CD4-positive, alpha-beta T cell treated with Interleukin-15 for 1 hour (primary cell): ENCODE results near the gene SRGAP2.
A peak's percentile ranks its signal among the peaks of the same experiment; 100 is the strongest.
"Not testable (repeated sequence)": the region's sequence is repeated elsewhere in the genome, so short reads cannot be mapped to it uniquely, and the experiment has no call there.

Experiments
- DNase-seq: peaks from one replicate; pipeline ENCODE4 v3.0.0-alpha.2; 2020

Gene SRGAP2

GRCh38 chr1:206203364-206204158 lies at the start of gene SRGAP2:
SRGAP2 (plus strand) TSS chr1:206203541; CDS start chr1:206205971, 2,430 bp downstream.
- DNase-seq, result peak; percentile 58

DNA sequence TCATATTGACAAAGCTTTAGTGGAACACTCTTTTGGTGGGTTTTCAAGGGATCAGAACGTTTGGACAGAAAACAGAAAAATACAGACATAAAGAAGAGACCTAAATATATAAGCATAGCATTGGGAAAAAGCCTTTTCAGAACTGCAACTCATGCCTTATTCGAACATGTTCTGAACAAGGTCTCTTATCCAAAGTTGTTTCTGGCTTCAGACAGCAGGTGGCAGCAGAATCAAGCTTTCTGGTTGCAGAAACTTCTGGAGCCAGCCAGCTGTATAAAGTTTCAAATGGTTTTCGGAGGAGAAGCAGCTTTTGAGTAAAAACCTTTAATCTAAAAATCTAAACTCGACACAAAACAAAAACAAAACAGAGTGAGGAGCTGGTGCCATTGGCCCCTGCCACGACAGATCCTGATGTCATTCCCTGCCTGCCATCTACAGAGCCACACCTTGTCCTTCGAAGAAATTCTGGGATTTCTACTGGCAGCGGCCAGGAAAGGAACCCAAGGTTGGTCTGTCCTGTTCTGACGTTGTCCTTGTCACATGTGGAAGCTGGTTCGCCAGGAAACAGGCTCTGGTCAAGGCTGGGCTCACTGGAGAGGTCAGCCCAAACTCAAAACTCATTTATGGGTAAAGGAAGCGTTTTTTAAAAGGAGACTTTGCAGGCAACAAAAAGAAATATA lies 35.9 kb upstream of the SRGAP2 start:
- DNase-seq, result not testable (repeated sequence)

DNA sequence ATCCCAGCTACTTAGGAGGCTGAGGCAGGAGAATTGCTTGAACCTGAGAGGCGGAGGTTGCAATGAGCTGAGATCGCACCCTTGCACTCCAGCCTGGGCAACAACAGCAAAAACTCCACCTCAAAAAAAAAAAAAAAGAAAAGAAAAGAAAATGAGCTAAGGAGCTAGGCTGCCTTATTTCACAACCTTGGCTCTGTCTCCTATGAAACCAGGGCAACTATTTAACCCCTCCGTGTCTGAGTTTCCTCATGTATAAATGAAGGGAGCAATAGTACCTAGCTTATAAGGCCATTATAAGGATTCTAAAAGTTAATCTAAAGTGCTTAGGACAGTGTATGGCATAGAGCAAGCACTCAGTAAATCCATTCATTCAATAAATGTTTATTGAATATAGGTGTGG lies 33.5 kb upstream of the SRGAP2 start:
- not testable (repeated sequence) for DNase-seq

DNA sequence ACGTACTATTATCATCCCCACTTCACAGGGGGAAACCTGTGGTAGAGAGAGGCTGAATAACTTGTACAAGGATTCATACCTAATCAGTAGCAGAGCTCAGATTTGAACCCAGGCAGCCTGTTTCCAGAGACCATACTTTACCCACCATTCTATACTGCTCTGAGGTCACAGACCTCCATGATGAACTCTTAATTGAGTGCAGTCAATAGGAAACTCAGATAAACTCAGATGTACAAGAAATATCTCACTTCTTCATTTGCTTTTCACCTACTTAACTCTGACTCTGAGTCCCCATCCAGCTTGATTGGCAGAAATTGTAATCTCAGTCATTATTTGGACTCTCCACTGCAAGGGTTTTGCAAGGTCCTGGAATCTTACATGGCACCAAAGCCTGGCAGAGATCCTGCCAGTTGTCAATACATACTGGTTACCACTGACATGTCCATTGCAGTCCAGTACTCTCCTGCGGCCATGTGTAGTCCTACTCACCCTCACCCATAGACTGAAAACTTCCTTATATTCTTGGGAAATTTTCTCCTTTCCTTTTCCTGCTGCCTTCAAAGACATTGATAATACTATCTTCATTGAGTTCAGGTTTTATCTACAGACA lies 30.1 kb upstream of the SRGAP2 start:
- DNase-seq, result not testable (repeated sequence)

- not testable (repeated sequence) for DNase-seq
Measured at GRCh38 chr1:206174182-206174868, 29.0 kb upstream of the SRGAP2 start.

GRCh38 chr1:206175459-206176113 lies 27.8 kb upstream of the SRGAP2 start:
- DNase-seq, result not testable (repeated sequence)

GRCh38 chr1:206176114-206176502 lies 27.2 kb upstream of the SRGAP2 start:
- not testable (repeated sequence) for DNase-seq

DNA sequence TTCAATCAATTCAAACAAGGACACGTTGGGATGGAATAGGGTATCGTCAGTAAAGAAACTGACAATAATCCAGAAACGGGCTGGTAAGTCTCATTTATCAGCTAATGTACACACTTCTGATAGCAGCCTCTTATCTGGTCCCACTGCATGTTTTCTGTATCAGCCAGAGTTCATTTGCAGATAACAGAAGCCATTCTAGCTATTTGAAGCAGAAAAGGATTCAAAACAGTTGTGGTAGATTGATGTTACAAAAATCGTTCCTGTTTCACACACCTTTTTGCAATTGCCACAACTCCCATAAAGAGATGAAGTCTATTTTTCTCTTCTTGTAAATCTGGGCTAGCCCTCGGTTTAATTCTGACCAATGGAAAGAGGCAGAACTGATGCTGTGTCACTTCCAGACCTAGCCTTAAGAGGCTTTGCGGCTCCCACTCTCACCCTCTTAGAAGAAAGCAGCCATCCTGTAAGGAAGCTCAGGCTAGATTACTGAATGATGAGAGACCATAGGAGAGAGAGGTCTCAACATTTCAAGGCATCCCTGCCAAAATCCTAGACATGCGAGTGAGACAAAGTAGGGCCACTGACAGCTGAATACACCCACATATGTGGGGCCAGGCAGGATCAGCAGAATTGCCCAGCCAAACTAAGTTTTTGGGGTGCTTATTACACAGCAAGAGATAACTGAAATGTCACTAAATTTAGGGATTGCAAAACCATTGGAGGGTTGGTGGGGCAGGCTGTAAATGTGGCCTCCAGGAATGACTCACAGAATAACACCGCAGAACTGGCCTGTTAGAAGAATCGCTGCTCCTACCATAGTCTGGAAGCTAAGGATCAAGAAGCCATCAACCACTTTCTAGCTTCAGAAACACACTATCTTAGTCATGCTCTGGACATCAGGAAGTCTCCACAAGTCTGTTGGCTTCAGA lies 25.0 kb upstream of the SRGAP2 start:
- peak; percentile 17 for DNase-seq

GRCh38 chr1:206179666-206180065 lies 23.7 kb upstream of the SRGAP2 start:
- not testable (repeated sequence) for DNase-seq

DNA sequence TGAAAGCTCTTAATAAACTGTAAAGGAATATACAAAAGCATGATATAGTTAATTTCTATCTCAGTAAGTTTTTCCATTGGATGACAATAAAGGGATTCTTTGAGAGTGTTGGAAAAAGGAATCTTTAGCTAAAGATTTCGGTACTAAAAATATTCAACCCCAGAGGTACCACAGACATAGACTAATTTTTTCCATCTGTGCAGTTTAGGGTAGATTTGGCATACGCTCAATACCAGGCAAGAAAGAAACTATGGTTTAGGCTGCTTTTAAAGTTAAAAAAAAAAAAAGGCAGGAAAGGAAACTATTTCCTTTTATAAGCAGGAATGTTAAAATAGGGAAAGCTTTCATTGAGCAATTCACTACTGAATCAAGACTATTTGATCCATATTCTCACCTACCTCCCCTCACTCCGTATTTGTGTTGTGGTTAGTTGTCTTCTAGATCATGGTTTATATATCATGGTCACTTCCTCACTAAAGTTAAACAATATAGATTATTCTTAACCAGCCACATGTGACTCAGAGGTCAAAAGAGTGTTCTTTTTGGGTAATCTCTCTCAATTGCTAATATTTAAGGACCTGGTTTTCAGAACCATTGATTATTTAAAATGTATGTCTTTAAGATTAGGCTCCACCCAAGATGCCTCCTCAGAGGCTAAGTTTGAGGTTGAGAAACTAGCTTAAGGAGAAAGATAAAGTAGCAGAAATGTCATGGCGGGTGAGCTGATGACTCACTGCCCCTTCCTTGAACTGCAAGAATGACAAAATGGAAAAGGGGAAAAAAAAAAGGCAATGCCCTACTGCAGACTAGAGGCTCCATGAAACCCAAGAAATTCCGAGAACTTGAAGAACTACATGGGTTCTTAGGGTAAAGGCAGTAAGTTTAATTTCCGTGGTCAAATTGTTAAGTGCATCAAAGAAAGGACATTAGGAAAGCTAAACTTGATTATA lies 20.7 kb upstream of the SRGAP2 start:
- not testable (repeated sequence) for DNase-seq

DNA sequence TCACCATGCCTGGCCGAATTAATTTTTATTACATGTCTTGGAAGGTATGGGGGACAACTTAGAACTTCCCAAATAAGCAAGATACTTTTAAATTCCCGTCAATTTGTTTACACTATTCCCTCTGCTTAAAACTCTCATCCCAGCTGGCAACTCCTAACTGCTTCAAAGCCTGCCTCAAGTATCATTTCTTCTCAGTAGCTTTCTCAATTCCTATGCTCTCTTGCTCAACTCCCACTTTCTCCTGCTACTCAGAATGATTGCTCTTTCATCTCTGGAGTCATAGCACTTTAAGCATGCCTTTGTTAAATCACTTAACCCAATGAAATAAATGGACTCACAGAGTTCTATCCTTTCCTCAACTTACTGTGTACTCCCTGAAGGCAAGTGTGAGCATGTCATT lies 19.6 kb upstream of the SRGAP2 start:
- DNase-seq, result not testable (repeated sequence)

DNA sequence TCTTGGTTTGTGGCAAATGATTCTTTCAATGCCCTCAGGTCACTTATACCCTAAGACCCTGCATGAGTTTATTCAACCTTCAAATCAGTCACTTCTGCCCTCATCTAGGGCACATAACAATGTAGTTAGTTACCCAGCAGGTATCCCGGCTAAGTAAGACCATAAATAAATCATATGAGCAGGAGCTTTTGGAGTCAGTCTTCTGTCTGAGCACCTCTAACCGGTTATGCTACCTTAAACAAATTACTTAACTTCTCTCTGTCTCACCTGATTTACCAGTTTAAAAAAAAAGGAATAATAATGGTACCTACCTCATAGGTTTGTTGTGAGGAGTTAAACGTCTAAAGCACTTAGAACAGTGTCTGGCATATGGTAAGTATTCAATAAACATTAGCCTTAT lies 17.6 kb upstream of the SRGAP2 start:
- not testable (repeated sequence) for DNase-seq

- DNase-seq, result not testable (repeated sequence)
Measured at GRCh38 chr1:206186826-206187225, 16.5 kb upstream of the SRGAP2 start.

- not testable (repeated sequence) for DNase-seq
Measured at GRCh38 chr1:206195182-206195581, 8.2 kb upstream of the SRGAP2 start.

DNA sequence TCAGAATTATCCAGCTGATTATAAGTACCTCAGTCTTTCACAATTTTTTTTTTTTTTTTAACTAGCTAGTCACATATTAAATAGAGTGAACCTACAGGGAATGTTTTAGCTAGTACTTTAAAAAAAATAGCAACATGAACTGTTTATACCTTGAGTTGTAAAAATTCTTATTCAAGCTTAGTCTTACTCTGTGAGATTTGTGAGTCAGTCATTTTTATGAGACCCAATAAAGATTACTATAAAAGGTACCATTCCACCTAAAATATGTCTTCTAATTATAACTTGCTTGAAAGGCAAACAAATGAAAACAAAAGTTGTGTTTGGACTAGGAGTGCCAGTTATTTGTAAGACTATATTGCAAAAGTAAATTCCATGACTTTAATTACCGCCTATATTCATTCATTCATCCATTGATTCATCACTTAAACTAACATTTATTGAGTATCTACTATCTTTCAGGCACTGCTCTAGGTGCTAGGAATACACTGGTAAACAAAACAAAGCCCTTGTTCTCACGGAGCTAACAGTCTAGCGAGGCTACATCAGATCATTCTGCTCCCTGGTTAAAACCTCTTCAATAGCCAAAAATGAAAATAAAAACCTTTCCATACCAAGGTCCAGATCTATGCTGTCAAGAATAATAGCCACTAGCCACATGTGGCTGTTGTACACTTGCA lies 6.5 kb upstream of the SRGAP2 start:
- not testable (repeated sequence) for DNase-seq

DNA sequence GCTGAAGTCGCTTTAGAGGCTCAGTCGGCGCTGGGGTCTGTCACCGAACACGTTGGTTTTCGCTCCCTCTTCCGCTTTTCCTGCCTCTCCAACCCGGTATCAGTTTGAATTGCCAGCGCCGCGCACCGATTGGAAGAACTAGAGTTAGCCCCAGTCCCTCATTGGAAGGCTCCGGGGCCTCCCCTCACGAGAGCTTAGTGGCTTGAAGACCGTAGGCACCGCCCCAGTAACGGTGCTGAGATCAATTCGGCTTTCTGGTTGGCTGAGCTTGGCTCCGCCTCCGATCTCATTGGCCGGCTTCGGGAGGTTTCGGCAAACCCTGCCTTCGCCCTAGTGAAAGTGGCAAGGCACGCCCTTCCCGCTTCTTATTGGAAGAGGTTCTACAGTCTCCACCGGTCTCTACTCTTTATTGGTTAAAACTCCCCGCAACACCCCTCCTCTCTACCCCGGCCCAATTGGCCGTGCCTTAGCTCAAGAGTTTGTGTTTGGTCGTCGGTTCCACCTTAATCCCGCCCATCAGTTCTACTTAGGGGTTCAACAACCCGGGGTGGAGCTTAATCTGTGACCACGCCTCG lies 465 bp upstream of the SRGAP2 start, which contains the start of gene FAM72A:
Gene FAM72A (minus strand): TSS at position 51 of the 575 bp plus-strand sequence. CDS start 814 bp downstream, outside the sequence.
- DNase-seq, result peak; percentile 100

GRCh38 chr1:206204159-206204511 lies 794 bp downstream of the SRGAP2 start:
- not testable (repeated sequence) for DNase-seq

DNA sequence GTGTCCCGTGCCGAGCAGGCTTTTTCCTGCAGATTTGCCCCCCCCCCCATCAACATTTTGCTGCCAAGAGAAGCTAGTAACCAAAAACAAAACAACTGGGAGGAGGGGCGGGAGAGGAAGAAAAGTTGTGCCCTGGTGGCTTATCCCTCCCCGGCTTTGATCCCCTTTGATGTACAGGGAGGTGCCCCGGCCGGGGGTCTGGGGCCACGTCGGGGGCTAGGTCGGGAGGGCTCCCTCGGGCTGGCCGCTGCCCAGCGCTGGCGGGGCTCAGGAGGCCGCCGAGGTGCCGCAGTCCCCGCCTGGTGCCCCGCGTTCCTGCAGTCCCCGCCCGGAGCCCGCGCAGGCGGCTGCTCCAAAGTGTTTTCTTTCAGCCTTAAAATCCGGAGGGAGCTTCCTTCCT lies 1.5 kb downstream of the SRGAP2 start:
- DNase-seq, result not testable (repeated sequence)

DNA sequence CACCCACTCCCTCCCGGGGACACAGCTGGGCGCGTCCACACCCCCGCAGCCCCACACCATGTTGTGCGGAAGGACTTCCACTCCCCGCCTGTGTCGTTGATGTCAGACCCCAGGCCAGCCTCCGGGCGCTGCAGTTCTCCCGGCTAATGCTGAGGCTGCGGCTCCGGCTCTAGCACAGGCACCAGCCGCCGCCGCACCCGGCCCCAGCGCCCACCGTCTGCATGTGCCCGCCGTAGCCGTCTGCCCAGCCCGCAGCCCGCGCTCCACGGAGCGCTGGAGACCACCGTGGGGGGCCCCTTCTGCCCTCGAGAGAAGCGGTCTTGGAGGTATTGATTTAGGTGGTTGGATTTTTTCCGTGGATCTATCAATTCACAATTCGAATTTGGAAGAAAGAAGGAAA lies 2.2 kb downstream of the SRGAP2 start:
- not testable (repeated sequence) for DNase-seq
